ENCODE results near the gene UCK2.

The UCK2 gene

DNA sequence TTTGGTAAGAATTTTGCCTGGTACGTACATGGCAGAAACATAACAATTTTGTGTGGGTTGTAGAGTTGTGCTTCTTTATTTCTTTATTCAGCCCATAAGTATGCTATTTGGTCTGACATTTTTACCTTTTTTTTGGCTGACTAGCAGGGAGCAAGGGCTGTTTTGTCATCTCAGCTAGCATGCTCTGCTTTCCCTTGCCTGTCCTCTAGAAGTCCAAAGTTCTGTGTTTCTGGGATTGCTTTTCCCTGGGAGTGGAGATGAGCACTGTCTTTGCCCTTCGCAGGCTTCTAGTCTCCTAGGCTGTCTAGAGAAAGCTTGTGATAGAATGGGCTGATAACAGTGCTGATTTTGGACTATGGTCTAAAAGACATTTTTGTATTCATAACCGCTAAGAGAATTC is 7.5 kb downstream of the UCK2 start:
- DNase-seq, result no peak

DNA sequence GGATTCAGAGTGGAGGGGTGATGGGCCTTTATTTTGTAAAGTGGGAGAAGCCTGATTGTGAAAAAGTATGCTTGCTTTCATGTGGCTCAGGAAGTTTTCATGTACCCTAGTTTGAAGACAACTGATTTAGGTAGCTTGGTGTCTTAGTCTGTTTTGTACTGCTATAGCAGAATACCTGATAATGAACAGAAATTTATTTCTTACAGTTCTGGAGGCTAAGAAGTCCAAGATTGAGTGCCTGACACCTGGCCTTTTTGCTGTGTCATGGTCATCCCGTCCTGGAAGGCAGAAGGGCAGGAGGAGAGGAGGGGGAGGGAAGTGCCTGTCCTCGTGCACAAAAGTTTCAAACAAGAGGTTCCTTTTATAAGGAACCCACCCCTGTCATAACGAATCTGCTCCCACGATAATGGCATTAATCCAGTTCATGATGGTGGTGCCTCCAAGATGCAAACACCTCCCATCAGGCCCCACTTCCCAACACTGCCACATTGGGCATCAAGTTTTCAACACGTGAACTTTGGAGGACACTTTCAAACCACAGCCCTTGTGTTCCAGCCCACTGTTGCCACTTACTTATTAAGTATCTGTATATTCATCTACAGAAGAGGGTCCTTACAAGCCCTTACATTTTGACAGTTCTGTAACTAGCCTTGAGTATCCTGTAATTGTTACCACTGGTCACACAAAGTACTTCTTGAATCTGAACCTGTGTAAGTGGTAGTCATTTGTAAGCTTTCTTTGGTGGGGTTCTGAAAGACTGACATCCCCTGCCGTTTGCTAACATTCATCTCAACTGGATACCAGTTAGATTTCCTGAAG is 9.5 kb downstream of the UCK2 start:
- DNase-seq, result no peak

DNA sequence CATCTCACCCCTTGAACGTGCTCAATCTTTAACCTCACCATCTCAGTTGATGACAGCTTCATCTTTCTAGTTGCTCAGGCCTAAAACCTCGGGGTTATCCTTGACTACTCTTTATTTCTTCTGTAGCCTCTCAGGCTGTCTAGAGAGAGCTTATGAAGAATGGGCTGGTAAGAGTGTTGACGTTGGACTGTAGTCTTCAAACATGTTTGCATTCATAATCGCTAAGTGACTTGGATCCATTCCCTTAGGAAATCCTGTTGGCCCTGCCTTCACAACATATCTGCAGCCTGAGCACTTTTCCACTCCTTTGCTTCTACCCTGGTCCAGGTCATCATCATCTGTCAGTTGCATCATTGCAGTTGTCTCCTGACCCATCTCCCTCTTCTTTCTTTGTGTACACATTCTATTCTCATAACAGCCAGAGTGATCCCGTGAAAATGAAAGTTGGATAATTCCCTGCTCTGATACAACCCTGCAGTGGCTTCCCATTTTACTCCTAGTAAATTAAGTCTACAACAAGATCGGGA is 10.5 kb downstream of the UCK2 start:
- no peak for DNase-seq

DNA sequence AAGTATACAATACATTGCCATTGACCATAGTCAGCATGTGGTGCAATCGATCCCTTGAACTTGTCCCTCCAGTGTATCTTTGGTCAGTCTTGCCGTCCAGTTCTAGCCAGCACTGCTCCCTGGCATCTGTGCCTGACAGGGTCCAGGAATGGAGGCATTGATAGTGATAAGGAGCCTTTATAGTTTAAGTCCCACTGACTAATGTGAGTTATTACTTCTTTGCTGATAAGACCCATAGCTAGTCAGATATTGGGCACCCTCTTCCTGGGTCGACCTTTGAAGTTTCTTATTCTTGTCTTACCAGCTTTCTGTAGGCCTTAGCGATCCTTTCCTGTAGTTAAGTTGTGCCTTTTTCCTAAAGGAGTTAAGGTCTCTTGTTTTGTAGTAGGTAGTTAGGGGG is 13.0 kb downstream of the UCK2 start:
- DNase-seq, result no peak

DNA sequence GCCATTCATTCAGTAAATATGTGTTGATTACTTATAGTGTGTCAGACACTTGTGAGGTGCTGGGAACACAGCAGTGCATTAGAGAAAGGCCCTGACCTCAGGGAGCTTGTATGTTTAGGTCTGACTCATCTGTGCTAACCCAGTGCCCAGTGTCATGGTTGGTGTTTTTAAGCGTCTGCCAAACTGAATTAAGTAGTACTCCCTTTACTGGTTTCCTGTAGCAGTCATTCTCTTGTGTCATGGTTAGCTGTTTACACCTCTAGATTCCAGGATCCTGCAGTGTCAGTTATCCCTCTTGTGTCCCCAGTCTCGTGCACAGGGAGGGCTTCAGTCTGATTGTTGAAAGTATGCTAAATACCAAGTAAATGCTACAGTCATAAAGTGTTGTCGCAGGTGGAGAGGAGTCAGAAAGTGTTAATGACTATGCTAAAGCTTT is 14.2 kb downstream of the UCK2 start:
- no peak for DNase-seq

DNA sequence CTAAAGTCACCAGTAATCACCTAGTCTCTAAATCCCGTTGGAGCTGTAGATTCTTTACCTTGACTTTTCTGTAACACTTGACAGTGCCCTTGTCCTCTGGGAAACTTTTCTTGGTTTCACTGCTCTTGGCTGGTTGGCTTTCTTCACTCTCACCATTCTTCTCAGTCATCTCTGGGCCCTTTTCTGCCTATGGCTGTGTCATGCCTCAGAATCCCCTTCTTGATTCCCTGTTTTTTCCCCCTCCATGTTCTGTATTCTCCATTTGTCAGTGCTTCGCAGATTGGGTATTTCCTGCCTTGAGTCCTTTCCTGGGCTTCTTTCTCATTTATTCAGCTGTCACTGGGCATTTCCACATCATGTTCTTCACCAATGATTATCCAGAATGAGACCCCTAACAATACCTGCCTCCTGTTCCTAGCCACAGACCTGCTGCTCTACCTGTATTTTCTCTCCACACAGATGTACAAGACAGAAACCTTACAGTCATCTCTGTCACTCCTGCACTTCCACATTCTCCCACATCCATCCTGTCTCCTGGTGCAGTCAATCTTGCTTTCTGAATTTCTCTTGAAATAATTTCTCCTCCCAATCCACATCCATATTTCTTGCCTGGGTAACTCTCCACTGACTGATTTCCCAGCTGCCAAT is 14.7 kb downstream of the UCK2 start:
- no peak for DNase-seq

DNA sequence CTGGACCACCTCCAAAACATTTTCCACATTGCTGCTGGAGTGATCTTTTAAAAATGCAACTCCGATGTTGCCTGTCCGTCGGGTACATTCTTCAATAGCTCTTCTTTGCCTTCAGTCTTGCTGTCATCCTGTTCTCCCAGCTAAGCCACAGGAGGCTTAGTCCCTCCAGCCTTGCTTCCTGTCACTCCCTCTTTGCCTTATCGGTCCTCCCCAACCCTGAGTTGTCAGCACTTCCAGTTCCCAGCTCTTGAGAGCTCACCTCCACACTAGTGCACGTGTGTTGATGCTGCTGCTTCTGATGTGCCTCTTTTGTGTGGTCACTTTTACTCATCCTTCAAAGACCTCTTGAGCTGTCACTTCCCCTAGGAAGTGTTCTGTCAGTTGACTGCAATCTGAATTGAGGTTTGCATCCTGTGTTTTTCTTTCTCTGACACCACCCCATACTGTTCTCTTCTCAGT is 15.3 kb downstream of the UCK2 start:
- DNase-seq, result peak; percentile 26

DNA sequence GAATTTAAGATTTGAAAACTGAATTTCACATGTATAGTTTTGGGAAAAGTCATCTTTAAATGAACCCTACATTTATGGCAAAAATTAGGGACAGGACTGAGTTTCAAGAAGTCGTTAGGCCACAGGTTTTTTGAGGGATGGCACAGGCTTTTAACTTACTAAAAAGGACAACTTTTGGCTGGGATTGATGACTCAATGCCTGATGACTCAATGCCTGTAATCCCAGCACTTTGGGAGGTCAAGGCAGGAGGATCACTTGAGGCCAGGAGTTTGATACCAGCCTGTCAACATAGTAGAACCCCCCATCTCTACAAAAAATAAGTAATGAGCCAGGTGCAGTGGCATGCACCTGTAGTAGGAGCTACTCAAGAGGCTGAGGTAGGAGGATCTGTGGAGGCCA is 15.9 kb downstream of the UCK2 start:
- no peak for DNase-seq

DNA sequence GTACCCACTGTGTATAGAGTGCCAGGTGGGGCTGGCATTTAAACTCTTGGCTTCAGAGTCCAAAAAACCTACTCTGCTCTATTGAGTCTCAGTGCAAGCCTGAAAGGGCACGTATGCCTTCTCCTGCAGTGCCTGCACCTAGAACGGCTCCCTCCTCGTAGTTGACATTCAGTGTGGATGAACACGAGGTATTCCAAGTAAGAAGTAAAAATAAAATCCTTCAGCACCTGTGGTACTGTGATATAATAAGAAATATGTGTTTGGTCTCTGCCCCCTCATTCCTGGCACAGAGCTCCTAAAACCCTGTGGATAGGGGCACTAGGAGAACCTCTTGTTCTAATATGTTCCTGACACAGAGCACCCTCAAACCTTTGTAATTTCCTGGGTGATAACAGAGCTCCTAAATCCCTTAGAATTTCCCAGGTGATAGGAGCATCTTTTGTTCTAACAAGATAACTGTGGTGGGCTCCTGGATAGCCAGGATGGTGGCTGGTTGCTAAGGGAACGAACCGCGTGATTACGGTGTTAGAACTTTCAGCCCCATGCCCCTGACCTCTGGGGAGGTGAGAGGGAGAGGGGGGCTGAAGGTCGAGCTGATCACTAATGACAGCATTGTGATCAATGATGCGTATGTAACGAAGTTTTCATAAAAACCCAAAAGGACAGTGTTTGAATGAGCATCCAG is 16.8 kb downstream of the UCK2 start:
- no peak for DNase-seq

DNA sequence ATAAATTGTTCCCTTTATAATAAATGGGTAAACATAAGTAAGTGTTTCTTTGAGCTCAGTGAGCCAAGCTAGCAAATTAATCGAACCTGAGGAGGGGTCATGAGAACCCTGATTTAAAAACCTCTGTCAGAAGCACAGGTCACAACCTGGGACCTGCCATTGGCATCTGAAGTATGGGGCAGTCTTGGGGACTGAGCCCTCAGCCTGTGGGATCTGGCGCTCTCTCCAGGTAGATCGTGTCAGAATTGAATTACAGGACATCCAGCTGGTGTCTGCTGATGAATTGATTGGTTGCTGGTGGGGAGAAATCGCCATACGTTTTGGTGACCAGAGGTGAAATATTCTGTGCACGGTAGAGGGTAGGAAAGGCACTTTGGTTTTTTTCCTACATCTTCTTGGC is 17.5 kb downstream of the UCK2 start:
- DNase-seq, result no peak

DNA sequence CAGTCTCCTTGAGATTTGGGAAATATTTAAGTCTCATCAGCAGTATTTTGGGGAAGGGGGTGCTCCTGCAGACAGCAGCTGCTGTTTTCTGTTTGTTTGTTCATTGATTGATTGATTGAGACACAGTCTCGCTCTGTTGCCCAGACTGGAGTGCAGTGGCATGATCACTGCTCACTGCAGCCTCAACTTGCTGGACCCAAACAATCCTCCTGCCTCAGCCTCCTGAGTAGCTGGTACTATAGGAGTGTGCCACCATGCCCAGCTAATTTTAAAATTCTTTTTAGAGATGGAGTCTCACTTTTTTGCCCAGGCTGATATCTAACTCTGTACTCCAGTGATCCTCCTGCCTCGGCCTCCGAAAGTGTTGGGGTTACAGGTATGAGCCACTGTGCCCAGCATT is 18.2 kb downstream of the UCK2 start:
- no peak for DNase-seq

DNA sequence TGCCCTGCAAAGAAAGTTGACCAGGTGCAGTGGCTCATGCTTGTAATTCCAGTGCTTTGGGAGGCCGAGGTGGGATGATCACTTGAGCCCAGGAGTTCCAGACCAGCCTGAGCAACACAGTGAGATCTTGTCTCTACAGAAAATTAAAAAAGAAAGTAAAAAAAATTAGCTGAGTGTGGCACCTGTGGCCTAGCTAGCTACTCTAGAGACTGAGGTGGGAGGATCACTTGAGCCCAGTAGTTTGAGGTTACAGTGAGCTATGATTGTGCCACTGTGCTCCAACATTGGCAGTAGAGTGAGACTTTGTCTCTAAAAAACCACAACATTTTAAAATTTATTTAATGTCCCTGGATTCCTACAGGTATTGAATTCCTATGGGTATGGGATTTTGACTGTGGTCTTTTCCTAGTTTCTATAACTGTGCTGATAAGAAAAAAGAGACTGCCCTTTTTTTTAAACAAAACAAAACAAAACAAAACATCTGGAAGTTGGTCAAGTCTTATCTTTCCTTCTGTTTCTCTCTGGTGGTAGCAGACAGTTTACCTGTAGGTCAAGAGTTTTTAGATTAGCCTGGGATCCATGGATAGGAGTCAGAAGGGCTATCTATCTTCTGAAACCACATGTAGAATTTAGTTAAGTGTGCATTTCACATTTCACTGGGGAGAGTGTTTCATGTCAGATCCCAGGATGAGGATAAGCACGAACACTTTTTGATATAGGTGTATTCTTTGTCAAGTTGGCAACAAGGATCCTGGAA is 18.8 kb downstream of the UCK2 start:
- no peak for DNase-seq

DNA sequence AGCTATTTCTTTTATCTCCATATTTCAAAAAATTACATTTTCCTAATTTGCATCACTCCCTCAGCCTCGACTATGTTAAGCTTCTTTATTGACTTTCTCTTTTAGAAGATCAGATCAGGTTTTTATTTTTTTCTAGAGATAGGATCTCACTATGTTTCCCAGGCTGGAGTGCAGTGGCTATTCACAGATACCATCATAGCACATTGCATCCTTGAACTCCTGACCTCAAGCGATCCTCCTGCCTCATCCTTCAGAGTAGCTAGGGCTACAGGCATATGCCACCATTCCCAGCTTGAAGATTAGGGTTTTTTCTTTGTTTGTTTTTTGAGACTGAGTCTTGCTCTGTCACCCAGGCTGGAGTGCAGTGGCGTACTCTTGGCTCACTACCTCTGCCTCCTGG is 20.1 kb downstream of the UCK2 start:
- no peak for DNase-seq

DNA sequence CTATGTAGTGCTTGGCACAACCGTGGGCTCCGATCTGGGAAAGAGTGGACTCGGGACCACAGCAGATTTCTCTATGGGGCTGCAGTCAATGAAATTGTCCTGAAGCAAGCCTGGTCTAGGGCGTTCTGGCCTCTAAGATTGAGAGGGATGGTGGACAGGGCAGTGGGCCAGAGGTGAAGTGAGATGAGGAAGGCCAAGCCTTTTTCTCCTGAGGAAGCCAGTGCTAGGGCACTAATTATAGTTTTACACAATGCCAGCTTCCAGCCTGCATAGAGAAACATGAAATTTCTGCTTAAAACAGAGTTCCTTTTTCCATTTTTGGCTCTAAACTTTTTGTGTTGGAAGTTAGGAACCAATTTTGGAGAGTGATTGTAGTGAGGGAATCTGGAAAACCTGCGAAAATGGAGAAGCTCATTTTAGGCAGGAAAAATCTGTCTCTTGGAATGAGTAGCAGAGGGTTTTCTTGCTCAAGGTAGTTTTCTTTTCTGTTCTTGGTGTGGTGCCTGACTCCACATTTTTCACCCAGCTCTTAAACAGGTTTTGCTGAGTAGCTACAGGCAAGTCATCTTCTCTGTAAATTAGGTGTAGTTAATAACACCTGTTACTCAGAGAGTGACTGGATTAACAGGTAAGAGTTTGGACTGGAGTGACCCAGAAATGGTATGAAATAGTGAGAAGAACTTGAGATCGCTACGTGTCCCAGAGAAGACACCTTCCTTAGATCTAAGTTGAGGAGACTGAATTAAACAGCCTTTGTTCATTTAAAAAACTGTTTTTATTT is 22.1 kb downstream of the UCK2 start:
- DNase-seq, result no peak

DNA sequence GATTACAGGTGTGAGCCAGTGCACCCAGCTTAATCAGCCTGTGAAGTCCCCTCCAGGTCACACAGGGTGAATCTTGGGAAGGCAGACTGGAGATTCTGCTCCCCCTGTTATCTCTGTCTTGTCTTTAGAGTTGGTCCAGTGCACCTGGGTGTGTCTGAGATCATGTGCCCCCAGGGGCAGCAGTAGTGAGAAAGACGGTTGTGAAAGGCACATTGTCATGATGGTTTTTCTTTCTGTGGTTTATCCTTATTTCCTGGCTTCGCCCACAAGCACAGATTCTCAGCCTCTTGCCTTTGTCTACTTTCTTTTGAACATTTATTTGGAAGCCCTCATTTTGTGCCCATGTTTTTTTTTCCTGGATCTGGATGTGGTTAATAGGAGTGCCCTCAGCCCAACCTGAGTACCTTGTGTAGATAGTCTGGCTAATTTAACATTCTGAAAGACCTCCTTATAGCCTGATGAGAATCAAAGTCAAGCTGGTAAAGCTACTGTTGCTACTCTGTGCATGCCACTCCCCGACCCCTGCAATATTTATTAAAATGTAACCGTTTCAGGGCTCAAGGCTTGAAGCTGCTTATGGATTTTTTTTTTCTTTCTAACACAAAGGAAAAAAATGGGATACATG is 23.7 kb downstream of the UCK2 start:
- no peak for DNase-seq

DNA sequence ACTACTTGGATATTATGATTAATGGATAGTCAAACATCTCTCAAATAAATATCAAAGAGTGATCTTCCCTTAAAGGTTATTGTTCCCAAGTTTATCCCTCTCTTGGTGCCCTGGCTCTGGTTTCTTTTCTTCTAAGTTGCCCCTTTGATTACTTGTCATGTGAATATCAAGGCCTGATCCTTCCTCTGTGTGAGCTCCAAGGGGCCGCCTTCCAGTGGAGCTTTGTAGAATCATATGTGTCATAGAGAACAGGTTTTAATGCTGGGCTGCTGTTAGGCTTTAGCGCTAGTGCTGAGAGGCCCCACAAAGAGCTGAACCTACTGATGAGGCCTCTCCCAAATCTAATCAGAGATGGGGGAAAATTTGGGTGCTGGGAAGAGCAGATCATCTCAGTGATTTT is 25.5 kb downstream of the UCK2 start:
- DNase-seq, result no peak

DNA sequence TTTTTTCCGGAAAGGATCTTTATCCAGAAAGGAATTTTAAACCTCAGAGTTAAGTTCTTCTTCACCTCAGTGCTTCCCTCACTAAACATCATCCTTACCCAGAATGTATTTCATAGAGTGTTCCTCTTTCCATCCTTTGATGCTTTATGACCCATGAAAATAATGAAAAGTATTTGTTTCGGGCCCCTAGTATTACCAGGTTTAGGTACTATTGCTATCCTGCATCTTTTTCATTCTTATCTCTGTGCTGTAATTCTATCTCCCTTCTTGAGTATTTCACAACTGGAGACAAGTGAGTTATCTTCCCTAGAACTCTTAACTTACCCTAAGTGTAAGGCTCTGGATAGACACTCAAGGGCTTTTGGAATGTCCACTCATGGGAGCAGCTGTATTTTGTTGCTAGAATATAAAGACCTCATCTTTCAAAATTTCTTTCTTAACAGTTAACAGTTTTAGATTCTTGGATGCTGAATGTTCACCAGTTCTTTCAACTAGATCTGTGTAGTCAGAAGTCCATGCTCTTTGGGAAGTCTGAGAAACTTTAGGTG is 26.2 kb downstream of the UCK2 start:
- DNase-seq, result no peak

DNA sequence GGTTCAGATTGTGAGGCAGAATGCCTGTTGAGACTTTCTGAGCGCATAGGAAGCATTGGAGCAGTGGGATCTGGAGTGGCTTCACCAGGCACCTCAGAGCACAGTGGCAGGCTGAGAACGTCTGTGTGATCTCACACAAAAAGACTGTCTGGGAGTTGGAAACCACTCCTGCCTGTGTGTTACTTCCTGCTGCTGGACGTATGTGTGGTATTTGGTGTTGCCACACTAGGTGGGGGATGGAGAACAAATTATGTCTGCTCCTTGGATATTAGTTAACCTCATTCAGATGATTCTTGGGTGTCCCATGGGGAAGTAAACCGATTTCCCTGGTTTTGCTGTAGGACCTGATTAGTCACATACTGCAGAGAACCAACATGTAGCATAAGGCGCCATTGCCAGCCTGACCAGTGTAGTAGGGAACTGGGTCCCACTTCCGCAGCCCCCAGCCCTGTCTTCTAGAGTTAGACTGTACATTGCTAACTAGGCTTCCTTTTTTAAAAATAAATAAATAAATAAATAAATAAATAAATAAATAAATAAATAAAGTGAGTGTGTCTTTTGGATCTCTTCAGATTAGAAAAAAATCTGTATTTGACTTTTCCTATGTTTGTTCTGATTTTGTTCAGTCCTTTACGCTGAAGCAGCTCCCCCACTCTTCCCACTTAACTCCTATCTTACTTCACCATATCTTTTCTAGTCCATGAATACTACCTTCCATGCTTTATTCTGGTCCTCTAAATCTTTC is 26.9 kb downstream of the UCK2 start:
- DNase-seq, result peak; percentile 33

DNA sequence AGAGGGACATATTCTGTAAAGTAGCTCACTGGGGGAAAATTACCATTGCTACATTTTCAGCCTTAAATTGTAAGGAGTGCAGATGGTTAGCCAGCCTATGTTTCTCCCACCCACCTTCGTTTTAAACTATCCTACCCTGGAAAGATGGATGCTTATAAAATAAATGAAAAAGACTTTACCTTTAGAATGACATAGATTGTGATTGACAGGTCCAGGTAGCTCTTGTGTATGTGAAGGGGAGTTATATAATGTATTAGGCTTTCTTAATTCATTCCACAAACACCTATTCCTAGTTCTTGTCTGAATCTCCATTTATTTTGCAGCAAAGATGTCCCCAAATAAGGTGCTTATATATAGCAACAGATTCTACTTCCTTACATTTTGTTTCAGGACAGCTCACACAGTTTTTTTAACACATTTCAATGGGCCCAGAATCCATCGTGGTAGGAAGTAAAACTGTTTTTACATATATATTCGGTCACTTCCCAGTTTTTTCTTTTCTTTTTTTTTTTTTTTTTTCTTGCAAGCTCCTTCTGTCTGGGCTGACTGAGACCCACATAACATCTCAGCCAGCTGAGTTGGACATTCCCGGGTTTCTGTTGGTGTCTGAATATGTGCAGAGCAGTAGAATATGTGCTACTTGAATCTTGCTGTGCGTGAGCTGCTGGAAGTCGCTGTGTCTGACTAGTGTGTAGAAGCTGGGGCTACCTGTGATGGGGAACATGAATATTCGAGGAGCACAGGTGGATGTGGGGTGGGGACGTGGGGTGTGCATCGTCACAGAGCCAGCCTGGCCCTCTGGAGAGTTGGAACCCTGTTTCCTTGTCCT is 27.8 kb downstream of the UCK2 start:
- no peak for DNase-seq

DNA sequence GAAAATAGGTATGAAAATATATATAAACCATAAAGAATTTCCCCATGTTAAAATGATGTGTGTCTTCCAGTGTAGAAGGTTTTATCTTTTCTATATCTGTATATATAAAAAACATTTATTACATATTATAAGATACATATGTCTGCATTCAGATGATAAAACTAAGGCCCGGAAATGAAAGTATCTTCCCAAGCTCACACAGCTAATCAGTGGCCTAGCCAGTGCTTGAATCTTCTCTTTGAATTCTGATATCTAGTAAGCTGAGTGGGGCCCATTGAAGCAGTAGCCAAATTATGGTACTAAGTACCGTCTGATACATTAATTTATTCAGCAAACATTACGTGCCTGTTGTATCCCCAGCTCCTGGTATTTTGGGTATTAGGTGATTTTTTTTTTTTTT is 28.6 kb downstream of the UCK2 start:
- DNase-seq, result no peak

All from DMS153 (cell line).